T-helper 2 cell (primary cell): ENCODE measurements around the gene MAML2.

Source experiments
- DNase-seq, 5 experiments: peaks; one replicate each; pipeline versions ENCODE4 v3.0.0 to v3.0.0-alpha.2; 2012 to 2022

Gene MAML2

DNA sequence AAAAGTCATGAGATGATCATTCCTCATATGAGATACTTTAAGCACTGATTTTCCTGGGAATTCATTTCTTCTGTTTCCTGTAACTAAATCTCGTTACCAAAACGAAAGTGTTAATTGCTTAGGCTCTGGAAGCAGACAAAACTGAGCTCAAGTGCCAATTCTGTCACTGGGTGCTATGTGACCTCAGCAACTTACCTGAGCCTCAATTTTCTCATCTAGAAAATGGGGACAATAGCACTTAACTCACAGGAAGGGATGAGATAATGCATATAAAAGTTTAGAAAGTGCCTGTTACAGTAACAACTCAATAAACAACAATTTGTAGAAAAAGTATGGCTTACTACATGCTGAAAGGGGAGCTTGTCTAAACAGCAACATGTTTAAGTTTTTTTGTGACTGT is 248.8 kb downstream of the MAML2 start:
- no peak for DNase-seq

DNA sequence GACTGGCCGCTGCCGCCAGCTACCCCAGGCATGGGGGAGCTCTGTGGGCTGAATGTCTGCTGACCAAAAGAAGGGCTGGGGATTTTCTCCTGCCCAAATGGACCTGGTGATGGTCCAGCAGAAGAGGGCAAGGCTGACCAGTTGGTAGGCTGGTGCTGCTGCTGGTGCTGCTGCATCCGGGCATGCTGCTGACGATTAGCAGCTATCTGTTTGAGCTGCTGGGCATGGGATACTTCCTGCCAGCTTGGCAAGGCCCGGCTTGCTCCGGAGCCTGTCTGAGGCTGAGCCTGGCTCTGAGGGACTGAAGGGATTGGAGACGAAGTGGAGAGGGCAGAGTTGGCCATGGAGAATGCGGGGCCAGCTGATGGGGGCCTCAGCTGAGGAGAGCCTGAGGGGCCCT is 250.5 kb downstream of the MAML2 start:
- DNase-seq: no peak

DNA sequence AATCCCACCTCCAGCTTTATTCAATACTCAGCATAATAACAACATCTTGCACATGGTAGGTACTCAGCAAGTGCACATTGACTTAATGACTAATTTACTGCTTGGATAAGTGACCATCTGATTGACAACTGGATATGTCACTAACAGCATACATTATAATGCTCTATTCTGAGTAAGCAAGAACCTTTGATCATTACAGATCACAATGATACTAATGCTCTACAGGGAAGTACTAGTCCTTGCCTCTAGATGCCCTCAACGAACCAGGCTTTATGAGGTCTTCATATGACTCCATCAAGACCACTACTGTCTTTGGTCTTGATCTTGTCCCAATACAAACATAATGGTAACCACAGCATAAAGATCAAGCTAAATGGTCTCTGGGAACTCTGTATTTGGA is 251.5 kb downstream of the MAML2 start:
- DNase-seq: peak in 2 of 5 experiments; percentile 15 to 85

DNA sequence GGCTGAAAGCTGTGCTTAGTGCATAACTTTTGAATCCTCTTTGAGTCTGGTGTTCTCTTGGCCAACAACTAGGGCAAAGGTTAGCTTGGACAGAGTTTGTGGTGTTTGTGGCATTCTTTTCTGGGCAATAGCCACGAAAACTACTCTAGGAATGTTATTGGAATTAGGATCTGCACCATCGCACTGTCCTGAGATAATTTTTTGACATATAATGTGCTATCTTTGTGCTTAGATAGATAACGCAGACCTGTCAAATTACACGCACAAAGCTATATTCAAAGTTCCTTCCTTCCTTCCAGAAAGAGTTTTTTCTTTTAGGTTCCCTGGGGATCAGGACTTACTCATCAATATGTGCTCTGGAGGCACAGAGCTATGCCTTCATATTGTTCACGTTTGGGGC is 252.3 kb downstream of the MAML2 start:
- no peak for DNase-seq

DNA sequence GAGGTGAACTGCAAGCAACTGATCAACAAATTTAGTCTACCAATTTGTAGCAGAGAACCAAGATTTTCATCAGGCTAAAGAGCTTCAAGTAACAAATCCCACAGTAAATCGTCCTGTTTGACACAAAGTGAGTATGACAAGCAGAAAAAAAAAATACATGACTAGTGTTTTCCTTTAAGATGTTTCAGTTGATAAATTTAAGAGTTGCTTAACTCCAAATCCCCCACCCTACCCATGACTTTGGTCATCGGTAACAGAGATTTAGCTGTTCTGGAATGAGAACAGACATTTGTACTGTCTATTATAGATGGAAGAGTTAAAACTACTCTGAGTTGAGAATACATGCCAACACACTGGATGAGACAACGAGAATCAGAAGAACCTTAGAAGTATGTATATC is 254.1 kb downstream of the MAML2 start:
- DNase-seq: no peak

DNA sequence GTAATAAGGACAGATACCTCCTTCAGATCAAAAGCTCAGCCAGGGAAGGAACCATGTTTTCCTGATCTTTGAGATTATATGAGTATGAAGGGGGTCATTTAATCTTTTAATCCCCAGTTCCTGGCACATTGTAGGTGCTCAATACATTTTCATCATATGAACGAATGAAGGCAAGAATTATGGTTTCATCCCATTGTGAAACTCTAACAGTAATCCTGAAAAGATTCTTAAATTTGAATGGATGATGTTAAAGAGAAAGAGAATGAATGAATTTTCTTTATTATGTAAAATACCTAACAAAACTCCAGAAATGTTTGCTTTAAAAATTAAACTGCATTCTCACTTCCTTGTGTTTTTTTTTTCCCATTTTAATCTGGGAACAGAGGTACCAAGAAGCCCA is 256.9 kb downstream of the MAML2 start:
- no peak for DNase-seq

DNA sequence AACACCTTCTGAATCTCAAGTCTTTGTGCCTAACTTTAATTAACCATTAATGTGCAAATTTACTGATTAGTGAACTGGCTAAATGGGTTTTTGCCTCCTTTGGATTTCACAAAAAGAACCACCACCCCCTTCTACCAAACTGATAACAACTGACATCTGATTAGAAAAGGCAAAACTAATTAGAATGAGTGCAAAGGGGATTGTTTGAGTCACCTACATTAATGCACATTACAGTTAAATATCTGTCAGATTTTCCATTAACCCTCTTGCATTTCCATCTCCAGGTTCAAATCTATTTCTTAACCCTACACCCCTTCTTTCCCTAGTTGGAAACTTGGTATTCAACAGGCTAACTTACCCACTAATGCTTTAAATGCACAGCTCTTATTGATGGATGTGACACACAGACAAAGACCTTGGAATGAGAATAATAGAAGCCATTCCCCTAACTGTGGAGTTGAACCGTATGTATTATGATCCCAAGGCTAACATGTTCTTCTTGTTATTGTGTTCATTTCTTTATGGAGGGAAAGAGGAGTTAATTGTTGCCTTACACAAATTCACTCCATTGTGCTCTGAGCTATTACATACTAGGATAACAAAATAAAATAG is 257.6 kb downstream of the MAML2 start:
- DNase-seq: no peak

DNA sequence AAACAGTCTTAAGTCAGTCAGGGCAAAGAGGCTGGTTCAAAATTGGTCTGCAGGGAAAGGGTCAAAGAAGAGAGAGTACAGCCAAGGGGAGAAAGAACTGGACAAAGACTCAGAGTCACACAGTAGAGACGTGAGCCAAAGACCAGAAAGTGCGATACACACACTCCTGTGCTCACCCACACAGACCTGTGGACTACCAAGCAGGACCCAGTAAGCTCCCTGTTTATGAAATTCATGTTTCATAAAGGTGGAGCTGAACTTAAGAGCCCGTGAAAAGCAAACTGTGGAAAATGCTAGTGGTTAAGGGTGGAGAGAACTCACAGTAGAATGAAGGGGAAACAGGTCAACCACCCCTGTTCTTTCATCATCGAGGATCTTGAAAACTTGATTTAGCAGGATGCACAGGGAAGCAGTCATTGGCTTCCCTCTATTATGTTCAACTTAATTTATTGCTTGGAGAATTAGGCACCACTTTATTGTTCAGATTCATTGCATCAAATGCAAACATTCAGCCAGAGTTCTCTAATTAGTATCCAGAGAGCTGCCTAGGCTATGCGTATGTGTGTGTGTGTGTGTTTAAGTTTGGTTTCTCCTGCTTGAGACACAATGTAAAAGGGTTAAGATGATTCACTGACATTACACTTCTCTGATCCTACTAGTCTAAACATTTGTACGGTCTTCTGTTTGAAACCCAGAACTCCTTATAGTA is 258.2 kb downstream of the MAML2 start:
- DNase-seq: no peak

DNA sequence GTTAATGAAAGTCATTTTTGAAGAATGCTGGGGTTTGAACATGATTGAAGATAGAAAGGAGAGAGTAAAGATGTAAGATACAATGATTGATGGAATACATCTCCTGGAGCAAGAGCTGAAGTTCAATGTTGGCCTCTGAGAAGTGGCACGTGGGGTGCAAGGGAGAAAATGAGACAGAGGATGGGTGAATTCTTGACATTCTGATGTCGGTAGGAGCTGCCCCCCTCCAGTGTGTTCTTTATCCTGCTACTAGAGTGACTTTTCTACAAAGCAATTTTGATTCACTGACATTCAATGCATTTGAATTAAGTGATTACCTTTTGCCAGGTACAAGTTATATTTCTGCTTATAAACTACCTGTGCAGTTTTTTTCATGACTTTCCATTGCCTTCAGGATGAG is 260.1 kb downstream of the MAML2 start:
- DNase-seq: no peak

DNA sequence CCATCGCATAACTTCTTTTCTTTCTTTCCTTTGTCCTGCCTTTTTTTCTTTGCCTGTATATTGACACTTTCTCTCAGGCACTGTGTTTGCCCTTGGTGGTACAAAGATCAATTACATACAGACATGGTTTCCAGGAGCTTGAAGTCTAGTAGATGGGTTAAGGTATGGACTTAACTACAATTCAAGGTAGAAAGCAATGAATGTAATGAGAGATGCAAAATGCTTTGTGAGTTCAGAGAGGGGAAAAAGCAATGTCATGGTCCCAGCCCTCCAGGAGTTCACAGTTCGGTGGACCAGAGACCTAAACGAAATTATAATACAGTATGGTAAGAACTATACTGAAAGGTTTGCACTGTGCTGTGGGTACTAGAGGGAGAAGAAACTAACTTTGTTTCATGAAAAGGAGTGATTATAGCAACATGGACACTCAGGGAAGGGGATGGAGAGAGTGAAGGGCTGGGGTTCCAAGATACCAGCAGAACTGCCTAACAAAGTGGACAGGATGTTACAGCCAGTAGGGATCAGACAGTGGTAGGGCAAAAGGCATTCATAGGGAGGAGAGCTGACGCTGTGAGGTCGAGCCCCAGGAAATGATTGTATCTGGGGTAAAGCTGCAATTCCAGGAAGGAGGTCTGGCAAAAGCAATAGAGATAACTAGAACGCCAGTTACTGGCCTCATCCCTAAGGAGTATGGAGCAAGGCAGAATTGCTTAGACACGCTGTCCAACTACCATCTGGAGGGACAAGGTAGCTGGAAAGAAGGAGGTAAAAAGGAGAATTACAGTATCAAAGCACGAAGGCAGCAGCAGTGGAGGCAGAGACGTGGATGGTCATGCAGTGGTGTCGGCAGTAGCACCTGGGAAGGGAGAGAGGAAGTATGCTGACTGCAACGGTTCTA is 260.7 kb downstream of the MAML2 start:
- no peak for DNase-seq

DNA sequence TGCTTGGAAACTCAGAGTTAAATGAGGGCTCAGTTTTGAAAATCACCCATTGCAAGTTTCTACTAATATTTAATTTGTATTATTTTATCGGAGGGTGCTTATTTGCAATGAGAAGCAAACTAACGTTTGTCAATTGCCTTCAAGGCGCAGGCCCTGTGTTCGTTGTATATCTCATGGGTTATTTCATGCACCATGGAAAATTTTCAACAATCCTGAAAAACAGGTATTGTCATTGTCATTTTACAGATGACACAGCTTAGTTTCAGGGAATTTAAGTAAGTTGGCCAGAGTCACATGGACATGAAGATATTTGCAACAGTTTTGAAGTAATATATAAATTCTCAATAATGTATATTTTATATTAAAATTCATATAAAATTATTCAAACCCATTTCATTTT is 261.4 kb downstream of the MAML2 start:
- DNase-seq: no peak

DNA sequence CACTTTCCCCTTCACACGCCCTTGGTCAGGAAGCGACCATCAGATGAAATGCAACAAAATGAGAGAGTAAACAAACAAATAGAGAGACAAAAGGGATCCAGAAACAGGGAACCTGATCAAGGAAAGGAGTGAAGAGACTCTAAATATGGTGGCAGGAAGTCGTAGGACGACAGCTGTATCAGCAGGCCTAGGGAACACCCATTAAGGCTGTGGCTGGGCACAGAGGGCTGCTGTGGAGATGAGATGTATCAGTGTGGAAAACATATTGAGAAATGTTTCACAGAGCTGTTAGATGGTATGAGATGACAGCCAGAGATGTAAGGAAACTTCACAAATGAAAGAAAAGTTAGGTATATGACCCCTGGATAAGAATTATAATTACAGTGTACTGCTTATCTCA is 263.3 kb downstream of the MAML2 start:
- no peak for DNase-seq

DNA sequence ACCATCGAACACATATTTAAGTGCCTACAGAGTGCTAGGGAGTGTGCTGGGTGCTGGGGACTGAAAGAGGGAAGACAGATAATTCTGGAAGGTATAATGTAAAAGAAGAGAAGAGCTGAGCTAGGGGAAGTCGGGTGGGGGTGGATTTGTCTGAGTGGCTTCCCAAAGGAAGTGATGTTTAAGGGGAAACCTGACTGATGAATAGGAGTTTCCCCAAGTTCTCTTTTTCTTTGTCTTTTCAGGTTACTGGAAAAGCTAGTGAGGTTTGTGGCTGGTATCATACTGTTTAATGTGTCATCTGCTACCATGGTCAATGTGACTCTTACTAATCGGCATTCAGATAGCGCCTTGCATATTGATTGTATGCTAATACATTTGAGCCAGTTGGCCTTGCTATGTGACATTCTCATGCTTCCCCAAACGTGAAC is 267.4 kb downstream of the MAML2 start:
- no peak for DNase-seq

DNA sequence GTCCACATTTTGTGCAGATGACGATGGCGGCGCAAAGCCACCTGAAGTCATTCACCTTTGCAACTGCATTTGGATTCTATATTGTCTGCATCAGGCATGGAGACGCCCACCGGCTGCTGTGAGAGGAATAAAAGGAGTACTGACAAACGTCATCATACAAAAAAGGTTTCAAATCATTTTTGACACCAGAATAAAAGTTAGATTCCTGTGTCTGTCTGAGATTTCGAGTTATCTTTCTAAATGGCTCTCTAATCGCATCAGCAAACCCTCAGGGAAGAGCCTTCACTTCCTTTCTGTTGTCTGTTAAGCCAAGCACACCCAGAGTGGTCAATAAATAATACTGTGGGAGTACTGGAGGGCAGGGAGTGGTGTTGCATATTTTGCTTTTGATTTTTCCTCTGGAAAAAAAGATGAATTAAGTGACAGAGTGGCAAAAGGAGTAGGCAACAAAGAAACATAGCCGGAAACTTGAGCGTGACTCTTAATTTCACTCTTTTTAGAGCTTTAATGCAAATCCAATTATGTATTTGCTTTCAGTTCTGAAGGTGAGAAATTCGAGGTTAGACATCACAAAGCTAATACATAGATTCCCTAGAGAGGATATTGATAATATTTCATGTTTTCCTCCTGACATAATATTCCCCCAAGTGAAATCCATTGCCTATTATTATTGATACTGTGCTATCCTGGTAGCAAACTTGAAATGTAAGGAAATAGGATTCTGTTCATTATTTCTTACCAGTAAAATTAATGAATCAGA is 268.3 kb downstream of the MAML2 start:
- no peak for DNase-seq

DNA sequence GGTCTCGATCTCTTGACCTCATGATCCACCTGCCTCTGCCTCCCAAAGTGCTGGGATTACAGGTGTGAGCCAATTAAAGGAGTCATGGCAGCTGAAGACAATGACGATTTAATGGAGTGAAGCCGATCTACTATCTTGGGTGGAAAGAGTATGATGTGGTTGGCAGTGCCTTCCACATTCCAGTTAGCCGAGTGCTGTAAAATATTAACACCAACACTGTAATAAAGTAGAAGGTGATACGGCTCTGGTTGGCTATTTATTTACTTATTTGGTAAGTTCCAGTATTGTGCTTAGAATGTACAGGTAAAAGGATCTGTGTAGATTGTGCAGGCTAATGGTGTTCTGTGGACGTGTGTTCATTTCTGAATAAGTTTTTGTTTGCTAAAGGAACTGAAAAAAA is 269.5 kb downstream of the MAML2 start:
- DNase-seq: no peak

DNA sequence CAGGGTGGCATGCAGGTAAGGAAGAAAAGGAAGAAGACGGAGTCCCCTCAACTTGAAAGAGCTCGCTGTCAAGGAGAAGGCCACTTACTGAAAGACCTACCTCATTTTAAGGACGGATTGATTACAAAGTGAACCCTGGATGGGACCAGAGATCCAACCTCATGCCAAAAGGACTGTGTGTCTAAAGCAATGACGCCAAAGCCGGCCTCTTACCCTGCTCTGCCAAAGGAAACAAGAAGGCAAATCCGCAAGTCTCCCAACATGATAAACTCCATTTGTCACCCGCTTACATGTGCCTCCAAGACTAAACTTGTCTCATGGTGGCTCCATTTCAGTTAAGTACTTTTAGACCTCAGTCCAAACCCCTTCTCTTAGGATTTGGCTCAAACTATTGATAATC is 270.4 kb downstream of the MAML2 start:
- DNase-seq: no peak

DNA sequence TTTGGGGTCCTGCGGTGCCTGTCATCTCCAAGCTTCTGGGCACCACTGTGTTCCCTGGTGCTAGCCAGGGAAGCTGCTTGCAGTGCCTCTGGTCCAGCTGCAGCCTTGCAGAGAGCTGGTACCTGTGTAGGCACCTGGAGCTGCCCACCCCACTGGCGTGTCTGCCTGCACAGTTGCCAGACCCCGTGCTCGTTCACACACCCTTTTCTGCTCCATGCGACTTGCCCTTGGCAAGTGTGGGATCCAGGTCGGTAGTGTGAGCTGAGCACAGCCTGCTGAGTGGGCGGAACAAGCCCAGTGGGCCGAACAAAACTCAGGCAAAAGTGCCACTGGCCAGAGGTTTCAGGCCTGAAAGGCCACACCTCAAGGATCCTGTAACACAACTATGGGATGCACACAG is 272.5 kb downstream of the MAML2 start:
- DNase-seq: no peak

DNA sequence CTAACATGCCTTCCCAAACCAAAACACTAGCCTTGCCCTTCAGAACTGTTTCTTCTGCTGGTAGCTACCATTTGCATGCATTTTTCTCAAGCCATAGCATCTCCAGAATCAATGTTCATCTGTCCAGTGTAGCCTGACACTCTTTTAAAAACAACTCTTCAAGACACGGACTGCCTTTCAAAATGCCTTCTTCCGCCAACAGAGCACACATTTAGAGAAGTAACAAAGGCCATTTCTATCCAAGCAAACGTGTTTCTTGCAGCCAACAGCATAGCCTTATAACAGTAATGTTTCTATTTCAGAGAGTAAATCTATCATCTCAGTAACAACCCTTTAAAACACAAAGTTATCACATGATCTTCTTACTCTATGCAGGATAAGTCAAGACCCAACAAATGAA is 275.8 kb downstream of the MAML2 start:
- DNase-seq: no peak

DNA sequence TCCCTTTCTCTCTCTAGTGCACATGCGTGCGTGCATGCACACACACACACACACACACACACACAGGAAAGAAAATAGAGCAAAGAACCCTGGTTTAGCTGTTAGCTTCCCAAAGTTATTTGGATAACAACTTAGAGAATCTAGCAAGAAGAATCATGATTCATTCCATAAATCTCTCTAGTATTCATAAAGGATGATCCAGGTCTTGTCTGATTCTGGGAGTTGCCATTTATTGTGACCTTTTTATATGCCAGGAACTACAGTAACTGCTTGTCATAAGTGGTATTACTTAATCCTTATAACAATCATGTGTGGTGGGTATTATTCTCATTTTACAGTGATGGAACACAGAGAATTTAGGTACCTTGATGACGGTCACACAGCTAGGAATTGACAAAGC is 277.6 kb downstream of the MAML2 start:
- no peak for DNase-seq

DNA sequence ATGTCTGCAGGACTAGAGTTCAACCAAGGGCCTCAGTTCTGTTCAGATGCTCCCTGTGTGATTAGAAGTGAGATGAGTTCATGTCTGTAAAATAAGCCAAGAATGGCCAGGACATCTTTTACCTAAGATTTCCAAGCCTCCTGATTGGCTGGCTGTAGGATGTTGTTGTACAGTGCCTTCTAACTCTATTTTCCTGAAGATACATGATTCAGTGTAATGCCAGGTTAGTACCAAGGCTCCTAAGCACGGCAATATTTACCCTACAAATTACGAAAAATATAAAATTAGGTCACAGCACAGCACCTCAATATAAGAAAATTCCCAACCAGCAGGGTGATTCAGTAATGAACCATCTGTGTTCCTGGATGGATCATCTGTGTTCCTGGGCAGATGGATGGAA is 279.1 kb downstream of the MAML2 start:
- DNase-seq: no peak

DNA sequence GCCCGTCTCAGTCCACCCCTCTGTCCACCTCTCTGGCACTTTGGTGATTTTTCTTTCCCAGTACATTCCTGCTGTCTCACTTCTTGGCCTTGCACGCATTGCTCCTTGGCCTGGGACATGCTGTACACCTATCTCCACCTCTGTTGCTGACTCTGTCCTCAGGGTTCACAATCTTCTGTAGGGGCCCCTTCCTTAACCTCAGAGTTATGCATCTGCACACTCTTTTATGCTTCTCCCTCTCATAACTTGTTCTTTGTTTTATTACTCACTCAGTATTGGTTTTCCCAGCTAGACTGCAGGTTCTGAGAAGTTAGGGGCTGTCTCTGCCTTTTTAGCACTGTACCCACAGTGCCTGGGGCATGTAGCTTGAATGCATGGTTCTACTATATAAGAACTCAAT is 279.9 kb downstream of the MAML2 start:
- no peak for DNase-seq

DNA sequence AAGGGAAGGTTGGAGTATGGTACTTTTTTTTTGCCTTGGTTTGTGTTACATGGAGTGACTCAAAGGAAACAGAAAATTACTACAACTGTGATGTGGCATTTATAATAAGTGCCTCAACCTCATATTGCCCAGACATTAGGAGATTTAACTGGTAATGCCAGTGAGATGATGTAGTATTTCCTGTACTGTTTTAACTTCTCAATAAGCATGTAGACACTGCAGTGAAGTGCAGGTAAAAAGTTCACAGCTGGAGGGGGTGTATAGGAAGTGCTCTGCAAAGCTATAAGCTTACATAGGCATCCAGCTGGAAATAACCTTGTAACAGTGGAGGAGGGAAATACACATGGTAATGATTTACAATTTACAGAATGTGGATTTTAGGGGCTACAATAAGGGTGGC is 280.9 kb downstream of the MAML2 start:
- peak in 1 of 5 experiments; percentile 70 for DNase-seq

DNA sequence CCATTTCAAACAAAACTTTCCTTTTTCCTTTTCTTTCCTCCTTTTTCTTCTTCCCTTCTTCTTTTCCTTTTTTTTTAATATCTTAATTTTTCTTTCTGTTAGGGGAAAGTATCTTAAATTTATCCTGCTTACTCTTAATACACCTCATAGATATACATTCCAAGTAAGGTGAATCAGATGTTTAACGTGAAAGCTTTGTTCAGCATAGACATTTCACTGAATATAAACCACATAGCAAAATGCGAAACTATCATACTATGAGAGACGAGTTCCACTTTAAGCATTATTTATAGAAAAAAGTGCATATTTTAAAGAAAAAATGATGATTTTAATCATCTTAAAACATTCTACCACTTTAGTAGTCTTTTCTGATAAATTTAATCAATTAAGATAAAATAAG is 281.3 kb downstream of the MAML2 start:
- no peak for DNase-seq
